ENCODE measurements around the gene OPHN1.

DNA sequence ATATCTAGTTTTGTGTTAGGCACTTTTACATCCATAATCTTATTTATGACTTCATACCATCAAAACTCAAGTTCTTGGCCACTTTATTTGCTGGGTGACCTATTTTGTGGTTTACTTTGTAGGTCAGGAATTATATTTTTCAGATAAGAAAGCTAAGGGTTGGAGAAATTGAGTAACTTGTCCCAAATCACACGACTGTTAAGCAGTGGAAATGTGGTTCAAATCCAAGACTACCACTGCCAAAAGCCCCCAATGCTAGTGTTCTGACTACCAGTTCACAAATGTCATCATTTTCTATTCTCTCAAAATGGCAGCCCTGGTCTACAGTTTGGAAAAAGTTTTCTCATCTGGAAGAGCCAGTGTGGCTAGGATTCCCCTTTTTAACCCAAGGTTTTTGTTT, 74.6 kb downstream of the OPHN1 start:
- TF ChIP-seq, protein P1, sequence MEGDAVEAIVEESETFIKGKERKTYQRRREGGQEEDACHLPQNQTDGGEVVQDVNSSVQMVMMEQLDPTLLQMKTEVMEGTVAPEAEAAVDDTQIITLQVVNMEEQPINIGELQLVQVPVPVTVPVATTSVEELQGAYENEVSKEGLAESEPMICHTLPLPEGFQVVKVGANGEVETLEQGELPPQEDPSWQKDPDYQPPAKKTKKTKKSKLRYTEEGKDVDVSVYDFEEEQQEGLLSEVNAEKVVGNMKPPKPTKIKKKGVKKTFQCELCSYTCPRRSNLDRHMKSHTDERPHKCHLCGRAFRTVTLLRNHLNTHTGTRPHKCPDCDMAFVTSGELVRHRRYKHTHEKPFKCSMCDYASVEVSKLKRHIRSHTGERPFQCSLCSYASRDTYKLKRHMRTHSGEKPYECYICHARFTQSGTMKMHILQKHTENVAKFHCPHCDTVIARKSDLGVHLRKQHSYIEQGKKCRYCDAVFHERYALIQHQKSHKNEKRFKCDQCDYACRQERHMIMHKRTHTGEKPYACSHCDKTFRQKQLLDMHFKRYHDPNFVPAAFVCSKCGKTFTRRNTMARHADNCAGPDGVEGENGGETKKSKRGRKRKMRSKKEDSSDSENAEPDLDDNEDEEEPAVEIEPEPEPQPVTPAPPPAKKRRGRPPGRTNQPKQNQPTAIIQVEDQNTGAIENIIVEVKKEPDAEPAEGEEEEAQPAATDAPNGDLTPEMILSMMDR (conservative IDR thresholded peaks at IDR 0.05): no peak
- TF ChIP-seq ZFX (IDR thresholded peaks at IDR 0.05): no peak

All from C4-2B (cell line).